ENCODE data around the gene FGD3. TPM values are rescaled to one million over a fixed set of nuclear protein-coding genes. Genes with fewer than 3 reads are reported as not detected.
"Not testable (repeated sequence)": the region's sequence is repeated elsewhere in the genome, so short reads cannot be mapped to it uniquely, and the experiment has no call there.

FGD3 gene
- total RNA-seq, 1 donor from 2014 or later = 8.2 TPM

DNA sequence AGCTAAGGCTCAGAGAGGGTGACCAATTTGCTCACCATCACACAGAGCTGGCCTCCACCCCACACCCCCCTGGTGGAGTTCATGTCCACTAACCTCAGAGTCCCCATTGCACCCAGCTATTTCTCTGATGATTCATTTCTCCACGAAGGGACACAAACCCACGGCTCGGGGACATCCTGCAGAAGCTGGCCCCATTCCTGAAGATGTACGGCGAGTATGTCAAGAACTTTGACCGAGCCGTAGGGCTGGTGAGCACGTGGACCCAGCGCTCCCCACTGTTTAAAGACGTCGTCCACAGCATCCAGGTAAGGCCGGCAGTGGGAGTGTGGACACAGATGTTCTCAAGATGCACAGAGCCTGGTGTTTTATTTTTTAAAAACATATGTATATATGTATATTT is 58.6 kb downstream of the FGD3 start:
- DNase-seq (ENCODE audit: low spot score) = no peak

DNA sequence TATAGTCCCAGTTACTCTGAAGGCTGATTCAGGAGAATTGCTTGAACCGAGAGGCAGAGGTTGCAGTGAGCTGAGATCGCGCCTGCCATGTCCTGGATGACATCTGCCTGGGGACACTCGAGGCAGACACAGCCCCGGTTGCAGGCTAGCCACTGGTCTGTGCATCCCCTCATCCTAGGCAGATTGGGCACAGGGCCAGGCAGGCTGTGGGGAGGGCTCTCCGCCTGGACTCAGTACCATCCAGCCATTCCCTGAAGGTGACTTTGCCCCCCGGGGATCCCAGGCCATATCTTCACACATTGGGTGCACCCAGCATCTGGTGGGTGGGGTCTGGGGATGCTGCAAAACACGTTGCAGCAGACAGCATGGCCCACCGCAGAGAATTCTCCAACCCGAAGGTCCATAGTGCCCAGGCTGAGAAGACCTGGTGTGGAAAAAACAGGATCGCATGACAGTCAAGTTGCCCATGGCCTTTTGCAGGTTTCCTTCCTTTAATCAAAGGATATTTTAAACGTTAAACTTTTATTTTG is 60.3 kb downstream of the FGD3 start:
- DNase-seq (ENCODE audit: low spot score) = no peak

DNA sequence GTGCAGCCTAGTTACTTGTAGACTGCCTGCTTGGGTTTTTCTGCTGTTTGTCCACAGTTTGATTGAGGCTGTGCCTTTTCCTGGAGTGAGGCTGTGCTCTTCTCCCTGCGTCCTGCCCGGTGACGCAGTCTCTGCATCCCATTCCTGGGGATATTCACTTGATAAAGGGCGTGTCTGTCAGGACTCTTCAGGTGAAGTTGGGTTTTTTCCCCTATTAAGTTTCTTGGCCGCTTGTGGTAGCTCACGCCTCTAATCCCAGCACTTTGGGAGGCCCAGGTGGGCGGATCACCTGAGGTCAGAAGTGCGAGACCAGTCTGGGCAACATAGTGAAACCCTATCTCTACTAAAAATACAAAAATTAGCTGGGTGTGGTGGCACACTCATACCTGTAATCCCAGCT is 61.1 kb downstream of the FGD3 start:
- DNase-seq (ENCODE audit: low spot score) = no peak

DNA sequence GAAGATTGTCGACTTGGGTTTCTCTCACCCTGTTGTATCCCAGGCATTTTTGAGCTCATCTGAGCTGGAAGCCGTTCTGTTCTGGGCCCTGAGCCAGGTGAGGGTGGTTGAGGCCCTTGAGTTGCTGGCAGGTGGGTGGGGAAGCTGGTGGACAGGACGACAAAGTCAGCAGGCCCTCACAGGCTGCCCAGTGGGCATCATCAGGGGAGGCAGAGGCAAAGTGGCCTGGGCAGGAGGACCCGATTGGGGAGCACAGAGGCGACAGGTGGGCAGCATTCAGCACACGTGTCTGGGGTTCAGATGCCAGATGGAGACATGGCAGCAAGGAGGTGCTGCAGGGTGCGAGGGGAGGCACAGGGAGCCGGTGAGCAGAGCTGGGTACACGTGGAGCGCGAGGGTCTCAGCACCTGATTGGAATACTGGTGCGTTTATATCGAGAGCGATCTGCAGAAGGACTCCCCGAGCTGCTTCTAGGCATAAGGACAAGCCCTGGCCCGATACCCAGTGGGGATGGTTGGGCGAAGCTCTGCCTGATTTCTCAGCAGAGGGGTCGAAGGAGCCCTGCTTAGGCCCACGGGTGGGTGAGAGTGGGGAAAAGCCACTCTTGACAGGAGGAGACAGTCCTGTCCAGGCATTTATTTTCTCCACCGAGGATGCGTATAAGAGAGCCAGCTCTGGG is 62.2 kb downstream of the FGD3 start:
- no peak for DNase-seq (ENCODE audit: low spot score)

DNA sequence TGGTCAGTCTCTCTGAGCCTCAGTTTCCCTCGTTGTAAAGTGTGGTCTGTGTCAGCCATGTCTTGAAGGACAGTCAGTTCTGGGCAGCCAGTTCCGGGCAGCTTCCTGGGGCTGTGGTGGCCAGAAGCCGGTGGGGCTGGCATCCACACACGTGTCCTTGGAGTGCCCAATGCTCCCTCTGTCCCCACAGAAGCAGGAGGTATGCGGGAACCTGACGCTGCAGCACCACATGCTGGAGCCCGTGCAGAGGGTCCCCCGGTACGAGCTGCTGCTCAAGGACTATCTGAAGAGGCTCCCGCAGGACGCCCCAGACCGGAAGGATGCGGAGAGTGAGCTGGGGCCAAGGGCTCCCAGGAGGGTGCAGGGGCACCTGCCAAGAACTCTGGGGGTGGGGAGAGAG is 62.7 kb downstream of the FGD3 start:
- DNase-seq (ENCODE audit: low spot score) = no peak

DNA sequence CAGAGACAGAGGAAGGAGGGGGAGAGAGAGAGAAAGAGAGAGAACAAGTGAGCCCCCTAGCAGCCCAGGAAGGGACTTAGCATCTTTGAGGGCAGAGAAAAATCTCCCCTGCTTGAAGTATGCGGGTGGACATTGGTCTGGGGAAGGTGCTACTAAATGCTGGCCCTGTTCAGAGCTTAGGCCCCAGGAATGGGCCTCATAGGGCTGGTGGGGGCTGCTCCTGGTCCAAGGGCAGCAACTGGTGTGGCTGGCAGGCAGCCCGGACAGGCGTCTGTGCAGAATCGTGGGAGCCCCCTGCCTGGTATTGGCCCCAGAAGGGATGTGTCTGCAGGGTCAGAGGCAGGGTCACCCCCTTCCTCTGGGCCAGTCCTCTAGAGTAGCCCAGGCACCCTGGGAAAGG is 63.4 kb downstream of the FGD3 start:
- no peak for DNase-seq (ENCODE audit: low spot score)

DNA sequence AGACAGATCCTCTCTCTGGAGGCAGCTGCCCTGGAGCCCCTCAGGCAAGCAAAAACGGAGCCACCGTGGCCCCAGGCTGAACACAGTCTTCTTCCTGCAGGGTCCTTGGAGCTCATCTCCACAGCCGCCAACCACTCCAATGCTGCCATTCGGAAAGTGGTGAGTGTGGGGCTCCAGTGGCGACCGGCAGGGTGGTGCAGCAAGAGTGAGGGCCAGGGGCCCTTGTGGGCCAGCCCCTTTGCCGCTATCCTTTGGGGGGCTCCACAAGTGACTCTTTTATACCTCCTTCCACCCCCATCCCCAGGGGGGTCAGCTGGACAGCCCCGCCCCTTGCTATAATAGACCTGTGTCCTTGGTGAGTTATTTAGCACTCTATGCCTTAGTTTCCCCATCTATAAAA is 63.8 kb downstream of the FGD3 start:
- DNase-seq (ENCODE audit: low spot score) = no peak

DNA sequence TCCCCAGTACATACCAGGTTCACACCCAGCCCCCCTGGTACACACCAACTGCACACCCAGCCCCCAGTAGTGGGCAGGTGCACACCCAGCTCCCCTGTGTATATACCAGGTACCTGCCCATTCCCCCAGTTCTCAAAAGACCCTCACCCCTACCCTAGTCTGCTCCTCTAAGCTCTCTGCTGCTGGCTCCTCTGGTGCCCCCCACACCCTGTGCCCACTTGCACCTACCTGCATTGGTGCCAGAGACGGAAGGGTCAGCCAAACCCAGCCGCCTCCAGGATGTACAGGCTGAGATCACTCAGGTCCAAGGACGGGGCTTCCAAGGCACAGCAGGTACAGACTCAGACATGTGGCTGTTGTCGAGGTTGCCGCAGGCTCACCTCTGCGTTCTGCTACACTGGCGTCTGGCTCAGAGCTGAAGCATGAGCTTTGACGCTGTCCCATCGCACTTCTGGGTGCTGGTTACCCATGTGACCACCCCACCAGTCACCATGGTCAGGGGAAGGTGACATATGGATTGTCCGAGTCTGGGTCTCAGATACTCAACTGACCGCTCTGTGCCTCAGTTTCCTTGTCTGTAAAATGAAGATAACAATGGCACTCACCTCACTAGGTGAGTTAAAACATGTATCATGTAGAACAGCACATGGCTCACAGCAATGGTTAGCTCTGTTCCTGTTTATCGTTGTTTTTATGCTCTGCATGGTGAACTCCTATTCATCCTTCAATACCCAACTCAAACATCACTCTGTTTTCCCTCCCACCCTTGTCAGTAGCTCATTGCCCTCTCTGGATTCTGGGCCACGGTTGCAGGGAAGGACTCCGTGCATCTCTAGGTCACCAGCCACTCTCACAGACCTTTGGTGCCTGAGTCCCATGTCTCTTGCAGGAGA is 65.9 kb downstream of the FGD3 start:
- DNase-seq (ENCODE audit: low spot score) = no peak

DNA sequence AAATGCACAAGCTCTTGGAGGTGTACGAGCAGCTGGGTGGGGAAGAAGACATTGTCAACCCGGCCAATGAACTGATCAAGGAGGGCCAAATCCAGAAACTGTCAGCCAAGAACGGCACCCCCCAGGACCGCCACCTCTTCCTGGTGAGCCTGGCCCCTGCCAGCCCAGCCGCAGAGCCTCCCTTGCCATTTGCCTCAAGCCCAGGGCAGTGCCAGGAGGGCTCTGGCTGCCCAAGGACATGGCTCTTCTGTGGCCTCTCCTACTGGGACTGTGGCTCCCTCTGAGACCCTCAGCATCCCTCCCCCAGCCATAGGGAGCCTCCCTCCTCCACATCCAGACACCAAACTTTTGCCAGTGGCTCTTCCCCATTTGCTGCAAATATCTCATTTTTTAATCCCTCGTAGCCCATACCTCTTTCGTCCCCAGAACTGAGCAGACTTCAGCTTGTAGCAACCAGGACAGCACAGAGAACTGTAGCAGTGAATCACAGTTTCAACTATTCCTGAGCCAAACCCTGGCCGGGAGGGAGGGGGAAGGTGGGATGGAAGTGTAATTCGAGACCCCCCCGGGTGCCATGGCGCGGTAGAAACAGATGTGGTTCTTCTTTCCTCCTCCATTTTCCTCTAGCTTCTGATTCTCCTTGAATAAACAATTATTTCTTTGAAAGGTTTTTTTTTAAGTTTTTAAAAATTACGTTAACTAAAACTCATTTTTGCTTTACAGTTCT is 66.7 kb downstream of the FGD3 start:
- no peak for DNase-seq (ENCODE audit: low spot score)

DNA sequence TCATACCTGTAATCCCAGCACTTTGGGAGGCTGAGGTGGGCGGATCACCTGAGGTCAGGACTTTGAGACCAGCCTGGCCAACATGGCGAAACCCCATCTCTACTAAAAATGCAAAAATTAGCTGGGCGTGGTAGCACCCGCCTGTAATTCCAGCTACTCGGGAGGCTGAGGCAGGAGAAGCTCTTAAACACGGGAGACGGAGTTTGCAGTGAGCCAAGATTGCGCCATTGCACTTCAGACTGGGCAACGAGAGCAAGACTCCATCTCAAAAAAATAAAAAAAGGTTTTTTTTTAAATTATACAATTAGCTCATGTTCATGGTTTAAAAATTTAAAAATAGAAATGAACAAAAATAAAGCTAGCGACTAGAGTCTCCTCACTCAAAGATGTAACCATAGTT is 67.9 kb downstream of the FGD3 start:
- DNase-seq (ENCODE audit: low spot score) = not testable (repeated sequence)

DNA sequence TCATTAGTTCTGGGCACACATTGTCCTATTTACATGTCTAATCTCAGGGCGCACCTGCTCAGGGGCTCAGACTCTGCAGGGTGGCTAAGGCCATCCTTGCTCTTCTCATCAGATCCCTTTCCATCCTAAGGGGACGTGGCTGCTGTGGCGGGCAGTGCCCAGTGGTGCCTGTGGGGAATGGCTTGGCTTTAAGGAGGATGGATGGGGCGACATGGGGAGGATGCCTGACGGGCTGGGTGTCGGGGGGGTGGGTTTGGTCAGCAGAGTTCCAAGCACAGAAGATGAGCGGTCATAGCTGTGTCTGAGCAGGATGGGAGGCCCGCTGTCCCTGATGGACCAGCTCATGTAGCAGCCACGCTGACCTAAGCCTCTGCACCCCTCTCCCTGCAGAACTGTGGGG is 70.3 kb downstream of the FGD3 start:
- DNase-seq (ENCODE audit: low spot score) = no peak

DNA sequence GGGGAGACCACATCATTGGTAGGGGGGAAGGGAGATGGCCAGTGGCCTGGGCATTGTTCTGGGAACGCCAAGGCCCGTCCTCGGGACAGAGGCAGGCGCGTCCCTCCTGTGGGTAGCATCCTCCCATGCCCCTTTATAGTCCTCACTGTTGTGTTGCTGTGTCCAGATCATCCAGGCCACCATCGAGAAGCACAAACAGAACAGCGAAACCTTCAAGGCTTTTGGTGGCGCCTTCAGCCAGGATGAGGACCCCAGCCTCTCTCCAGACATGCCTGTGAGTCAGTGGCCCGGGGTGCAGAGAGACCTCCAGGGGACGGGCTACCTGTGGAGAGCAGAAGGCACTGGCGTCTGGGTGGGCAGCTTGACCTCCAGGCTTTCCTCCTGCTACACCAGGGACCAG is 72.8 kb downstream of the FGD3 start:
- DNase-seq (ENCODE audit: low spot score) = no peak

DNA sequence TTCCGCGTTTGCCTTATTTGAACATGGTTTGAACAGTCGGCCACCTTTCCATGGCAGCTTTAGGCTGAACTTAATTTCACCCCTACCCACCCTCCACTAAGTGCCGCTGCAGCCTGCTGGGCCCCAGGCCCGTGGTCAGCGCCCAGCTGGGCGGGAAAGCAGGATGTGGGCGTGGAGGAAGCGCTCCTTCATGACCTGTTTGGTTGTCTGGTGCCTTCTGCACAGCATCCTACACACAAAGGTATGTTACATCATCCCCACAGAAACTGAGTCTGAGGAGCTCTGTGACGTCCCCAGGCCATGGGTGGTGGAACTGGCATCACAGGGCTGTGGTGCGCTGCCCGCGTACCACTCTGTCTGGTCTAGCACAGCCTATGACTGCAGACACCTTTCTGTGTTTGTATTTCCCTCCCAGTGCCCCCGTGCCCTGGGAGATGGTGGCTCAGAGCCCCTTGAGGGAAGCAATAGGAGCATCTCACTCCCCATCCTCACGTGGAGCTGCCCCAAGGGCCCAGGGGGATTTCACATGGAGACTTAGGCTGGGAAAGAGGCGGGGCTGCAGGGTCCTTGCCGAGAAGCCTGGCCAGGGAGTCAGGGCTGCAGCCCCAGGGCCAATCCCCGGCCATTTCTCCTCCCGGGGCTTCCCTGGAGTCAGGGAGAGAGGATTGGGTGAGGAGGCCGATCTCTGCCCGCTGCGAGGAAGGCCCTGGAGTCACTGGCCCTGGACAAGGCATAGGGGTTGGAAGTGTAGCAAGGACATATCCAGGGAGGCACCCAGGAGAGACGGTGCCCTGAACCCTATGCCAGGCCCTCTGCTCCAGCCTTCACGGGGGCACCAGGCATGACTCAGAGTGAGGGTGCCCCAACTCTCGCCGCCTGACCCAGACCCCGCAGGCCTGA is 73.7 kb downstream of the FGD3 start:
- DNase-seq (ENCODE audit: low spot score) = no peak

DNA sequence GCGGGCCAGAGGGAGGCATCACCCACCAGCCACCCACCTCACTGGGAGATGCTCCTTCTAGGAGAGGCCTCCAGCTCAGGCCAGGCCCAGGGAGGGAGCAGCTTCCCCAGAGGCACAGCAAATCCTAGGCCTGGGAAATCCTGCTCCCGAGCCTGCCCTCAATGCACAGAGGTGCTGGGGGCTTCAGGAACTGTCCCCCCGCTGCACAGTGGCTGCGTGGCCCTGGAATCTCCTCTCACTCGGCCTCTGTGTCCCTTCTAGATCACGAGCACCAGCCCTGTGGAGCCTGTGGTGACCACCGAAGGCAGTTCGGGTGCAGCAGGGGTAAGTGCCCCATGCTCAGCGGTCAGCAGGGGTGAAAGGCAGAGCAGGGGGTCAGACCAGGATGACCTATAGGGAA is 74.7 kb downstream of the FGD3 start:
- DNase-seq (ENCODE audit: low spot score) = no peak

DNA sequence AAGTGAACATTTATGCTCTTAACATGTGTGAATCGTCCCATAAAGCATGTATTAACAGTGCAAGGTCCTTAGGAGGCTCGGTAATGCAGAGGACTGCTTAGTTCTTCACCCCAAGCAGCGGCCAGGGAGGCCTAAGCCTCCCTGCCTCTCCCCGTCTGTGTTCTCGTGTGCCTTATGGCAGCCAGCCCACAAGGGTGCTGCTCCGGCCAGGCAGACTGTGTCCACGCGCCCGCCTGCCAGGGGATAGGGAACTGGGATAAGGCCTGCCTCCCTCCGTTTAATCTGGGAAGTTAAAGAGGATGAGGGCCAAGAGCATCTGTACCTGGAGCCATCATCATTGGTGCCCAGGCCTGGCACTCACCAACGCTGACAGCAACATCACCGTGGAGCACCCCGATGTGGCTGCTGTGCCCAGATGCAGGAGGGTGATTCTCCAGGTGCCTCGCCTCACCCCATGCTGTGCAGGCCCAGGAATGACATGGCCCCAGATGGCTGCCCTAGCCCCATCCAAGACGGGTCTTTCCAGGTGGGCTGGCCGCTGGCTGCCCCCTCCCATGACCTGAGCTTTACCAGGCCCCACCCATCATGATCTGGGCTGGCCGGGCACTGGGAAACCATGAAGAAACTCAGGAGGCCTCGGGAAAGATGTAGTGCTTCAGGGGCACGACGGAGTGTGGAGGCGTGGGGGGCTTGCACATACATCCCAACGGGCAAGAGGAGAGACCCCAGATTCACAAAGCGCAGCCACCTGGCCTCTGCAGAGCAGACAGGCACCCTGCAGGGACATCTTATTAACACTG is 75.6 kb downstream of the FGD3 start:
- no peak for DNase-seq (ENCODE audit: low spot score)

DNA sequence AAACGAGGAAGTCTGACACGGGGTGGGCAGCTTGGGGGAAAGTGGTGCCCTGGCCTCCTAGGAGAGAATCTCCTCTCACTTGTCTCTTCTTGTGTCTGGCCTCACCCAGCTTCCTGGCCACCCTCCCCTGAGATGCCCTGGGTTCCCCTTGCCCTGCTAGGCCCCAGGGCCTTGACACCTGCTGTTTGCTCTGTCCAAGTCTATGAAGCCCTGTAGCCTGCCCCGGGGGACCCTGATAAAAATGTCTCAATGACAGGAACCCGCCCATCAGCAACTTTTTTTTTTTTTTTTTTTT is 76.1 kb downstream of the FGD3 start:
- no peak for DNase-seq (ENCODE audit: low spot score)

DNA sequence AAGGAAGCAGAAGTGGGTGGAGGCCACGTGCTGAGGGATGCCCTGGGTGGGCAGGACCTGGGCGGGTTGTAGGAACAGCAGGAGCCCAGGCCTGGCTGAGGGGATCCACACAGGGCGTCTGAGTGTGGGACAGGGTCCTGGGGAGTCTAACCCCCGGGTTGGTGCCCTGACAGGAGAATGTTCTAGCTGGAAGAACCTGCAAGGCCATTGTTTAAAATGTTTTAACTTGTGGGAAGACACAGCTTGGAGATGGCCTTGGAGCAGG is 77.3 kb downstream of the FGD3 start:
- no peak for DNase-seq (ENCODE audit: low spot score)

DNA sequence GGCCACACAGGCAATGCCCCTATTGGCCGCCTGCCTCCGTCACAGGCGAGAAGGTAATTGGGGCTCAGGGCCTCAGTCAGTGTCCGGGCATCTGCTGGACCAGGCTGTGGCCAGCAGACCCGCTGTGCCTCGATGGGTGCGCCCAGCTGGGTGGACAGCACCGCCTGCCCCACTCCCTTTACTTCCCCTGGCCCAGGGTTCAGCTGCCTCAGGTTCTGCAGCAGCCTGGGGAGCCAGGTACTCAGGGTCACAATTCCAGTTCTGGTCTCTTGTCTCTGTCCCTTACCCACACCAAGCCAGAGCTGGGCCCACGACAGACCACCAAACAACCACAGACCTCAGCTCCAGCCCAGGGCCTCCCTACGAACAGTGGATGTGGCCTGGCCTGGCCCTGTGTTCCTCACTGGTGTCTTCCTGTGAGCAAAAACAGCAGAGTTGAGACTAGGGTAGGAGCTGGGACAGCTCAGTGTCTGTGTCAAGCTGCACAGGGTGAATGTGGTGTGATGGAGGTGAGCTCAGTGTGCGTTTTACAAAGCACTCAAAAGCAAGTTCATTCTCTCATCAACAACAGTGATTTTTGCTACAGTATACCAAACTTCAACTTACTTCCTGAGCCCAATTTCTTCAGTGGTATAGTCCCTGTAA is 77.8 kb downstream of the FGD3 start:
- no peak for DNase-seq (ENCODE audit: low spot score)

DNA sequence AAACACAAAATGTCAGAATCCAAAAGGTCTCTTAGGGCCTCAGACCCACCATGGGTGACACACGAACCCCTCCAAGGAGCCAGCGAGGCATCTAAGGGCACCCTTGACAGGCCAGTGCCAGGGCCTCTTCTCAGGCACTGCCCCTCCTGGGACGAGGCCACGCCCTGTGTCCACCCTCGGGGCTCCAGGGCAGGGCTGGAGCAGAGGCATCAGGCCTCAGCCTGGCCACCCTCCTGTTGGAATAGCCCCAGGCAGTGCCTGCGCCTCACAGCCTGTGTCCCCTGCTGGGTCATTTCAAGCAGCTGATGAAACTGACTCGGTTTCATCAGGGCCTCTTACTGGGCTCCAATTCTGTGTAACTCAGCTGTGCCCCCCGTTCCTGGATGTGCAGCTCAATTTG is 78.4 kb downstream of the FGD3 start:
- DNase-seq (ENCODE audit: low spot score) = no peak

DNA sequence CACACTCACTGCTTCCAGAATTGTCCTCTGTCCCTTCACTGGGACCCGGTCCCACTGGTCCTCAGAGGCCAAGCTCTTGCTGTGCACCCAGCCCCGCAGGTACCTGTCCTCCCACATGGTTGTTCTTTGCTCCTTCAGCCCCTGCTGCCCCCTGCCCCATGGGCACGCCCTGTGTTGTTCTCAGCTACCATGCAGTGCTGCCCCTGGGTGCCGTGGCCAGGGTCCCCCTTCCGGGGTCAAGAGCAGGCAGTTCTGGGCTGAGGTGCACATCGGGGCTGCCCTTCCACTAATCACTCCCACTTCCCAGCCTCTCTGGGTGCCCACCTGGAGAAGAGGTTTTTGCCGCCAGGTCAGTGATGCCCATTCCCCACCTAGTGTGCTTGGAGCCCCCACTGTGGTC is 79.3 kb downstream of the FGD3 start:
- no peak for DNase-seq (ENCODE audit: low spot score)

DNA sequence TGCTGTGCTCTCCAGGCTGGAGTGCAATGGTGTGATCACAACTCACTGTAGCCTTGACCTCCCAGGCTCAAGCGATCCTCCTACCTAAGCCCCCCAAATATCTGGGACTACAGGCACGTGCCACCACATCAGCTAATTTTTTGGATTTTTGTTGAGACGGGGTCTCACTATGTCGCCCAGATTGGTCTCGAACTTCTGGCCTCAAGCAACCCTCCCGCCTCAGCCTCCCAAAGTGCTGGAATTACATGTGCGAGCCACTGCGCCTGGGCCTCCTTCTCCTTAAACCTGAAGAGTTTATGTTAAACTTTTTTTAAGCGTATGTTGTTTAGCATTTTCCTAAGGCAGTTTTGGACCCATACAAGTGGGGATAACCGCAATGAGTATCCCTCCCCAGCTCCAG is 80.4 kb downstream of the FGD3 start:
- DNase-seq (ENCODE audit: low spot score) = no peak

Data from mucosa of gallbladder (tissue), 1 donor.